SK-N-SH treated with all-trans-retinoic acid at 6 μM for 48 hours (cell line): Measurements from ENCODE around the gene PYDC1.

ENCODE experiments used
- ATAC-seq: fragments of 200-7000 bp; cut with Tn5 transposase; 3 replicates; pipeline ENCODE4 v1.9.1; 2020; ENCODE audit warnings: mild to moderate bottlenecking, moderate library complexity
- ARNTL ChIP-seq: fragments of 450-650 bp; formaldehyde crosslinking; IDR thresholded peaks from 2 replicates; pipeline ENCODE4 v1.5.0; 2020; ENCODE audit warnings: low read depth, mild to moderate bottlenecking, moderate library complexity, borderline replicate concordance
- BACH2 ChIP-seq: fragments of 250-450 bp; sonication (Bioruptor Pico); IDR thresholded peaks from 2 replicates; pipeline ENCODE4 v1.9.0; 2021; ENCODE audit warnings: mild to moderate bottlenecking, borderline replicate concordance
- GLIS3 ChIP-seq: fragments of 250-450 bp; sonication (Bioruptor Pico); IDR thresholded peaks from 2 replicates; pipeline ENCODE4 v1.5.0; 2020; ENCODE audit warnings: mild to moderate bottlenecking, moderate library complexity
- ISL1 ChIP-seq: fragments of 250-450 bp; sonication (Bioruptor Pico); IDR thresholded peaks from 2 replicates; pipeline ENCODE4 v2.1.2; 2022; ENCODE audit warnings: mild to moderate bottlenecking, moderate library complexity
- OSR1 ChIP-seq: fragments of 250-450 bp; sonication (Bioruptor Pico); IDR thresholded peaks from 2 replicates; pipeline ENCODE4 v1.8.0; 2022; ENCODE audit warnings: moderate library complexity, mild to moderate bottlenecking, inconsistent platforms
- PATZ1 ChIP-seq: fragments of 250-450 bp; sonication (Bioruptor Pico); IDR thresholded peaks from 2 replicates; pipeline ENCODE4 v1.8.0; 2020; ENCODE audit warnings: mild to moderate bottlenecking, moderate library complexity, borderline replicate concordance
- POU6F1 ChIP-seq: fragments of 250-450 bp; sonication (Bioruptor Pico); IDR thresholded peaks from 2 replicates; pipeline ENCODE4 v1.8.0; 2021; ENCODE audit warnings: low read depth, mild to moderate bottlenecking, moderate library complexity, borderline replicate concordance
- PPARA ChIP-seq: fragments of 250-450 bp; sonication (Bioruptor Pico); IDR thresholded peaks from 2 replicates; pipeline ENCODE4 v1.5.0; 2020; ENCODE audit warnings: mild to moderate bottlenecking, borderline replicate concordance
- RARB ChIP-seq: fragments of 250-450 bp; sonication (Bioruptor Pico); IDR thresholded peaks from 2 replicates; pipeline ENCODE4 v1.8.0; 2021; ENCODE audit warnings: mild to moderate bottlenecking, moderate library complexity
- SNAI2 ChIP-seq: fragments of 250-450 bp; sonication (Bioruptor Pico); IDR thresholded peaks from 2 replicates; pipeline ENCODE4 v1.5.0; 2020; ENCODE audit warnings: mild to moderate bottlenecking, moderate library complexity
- TSHZ2 ChIP-seq: fragments of 250-450 bp; sonication (Bioruptor Pico); IDR thresholded peaks from 2 replicates; pipeline ENCODE4 v1.5.0; 2020; ENCODE audit warnings: mild to moderate bottlenecking, moderate library complexity
- ZFP30 ChIP-seq: fragments of 450-650 bp; formaldehyde crosslinking; IDR thresholded peaks from 2 replicates; pipeline ENCODE4 v1.5.0; 2022; ENCODE audit warnings: mild to moderate bottlenecking, moderate library complexity
- ZNF565 ChIP-seq: fragments of 450-650 bp; formaldehyde crosslinking; conservative IDR thresholded peaks from 2 replicates; pipeline ENCODE4 v1.5.0; 2020; ENCODE audit warnings: low read depth, mild to moderate bottlenecking, moderate library complexity
- ZNF8 ChIP-seq: fragments of 450-650 bp; formaldehyde crosslinking; IDR thresholded peaks from 2 replicates; pipeline ENCODE4 v1.5.0; 2020; ENCODE audit warnings: mild to moderate bottlenecking, moderate library complexity

The PYDC1 gene

GRCh38 chr16:31215287-31216162 lies 1.4 kb downstream of the PYDC1 start (continued):
- TF ChIP-seq POU6F1 (CRISPR knock-in tag) (no peak), ISL1 (CRISPR knock-in tag) (no peak), PPARA (CRISPR knock-in tag) (no peak)

- TF ChIP-seq ZNF565, result no peak
- TF ChIP-seq ARNTL, result no peak
- TF ChIP-seq TSHZ2 (CRISPR knock-in tag), result no peak
- no peak for TF ChIP-seq GLIS3
- no peak for TF ChIP-seq SNAI2 (CRISPR knock-in tag)
- no peak for TF ChIP-seq PATZ1 (CRISPR knock-in tag)
- no peak for TF ChIP-seq RARB (CRISPR knock-in tag)
- peak; percentile 39 for ATAC-seq
These were observed 2.1 kb downstream of the PYDC1 start for GRCh38 chr16:31214708-31215286.

- no peak for ATAC-seq
These were observed 2.8 kb downstream of the PYDC1 start, which contains the start of gene TRIM72 for GRCh38 chr16:31213877-31214707. TRIM72 (plus strand) TSS chr16:31214119; CDS start chr16:31214739, 620 bp downstream.

More at GRCh38 chr16:31213877-31214707, 2.8 kb downstream of the PYDC1 start, which contains the start of gene TRIM72:
- TF ChIP-seq OSR1 (CRISPR knock-in tag) (no peak), POU6F1 (CRISPR knock-in tag) (no peak), PATZ1 (CRISPR knock-in tag) (no peak), ZNF8 (no peak), BACH2 (no peak), ZFP30 (CRISPR knock-in tag) (no peak)
- TF ChIP-seq, all 23 proteins: peak for 0
